GM12872 (cell line): ENCODE measurements around the gene KCTD11.

Source experiments
- CTCF ChIP-seq: IDR thresholded peaks from 3 replicates; pipeline ENCODE4 v1.5.1; 2011; ENCODE audit warnings: low read depth, mild to moderate bottlenecking, low read length, moderate library complexity; ENCODE audit not compliant: insufficient read depth

Gene KCTD11

GRCh38 chr17:7330638-7331015, 21.3 kb upstream of the KCTD11 start:
- no peak for TF ChIP-seq CTCF

- no peak for TF ChIP-seq CTCF
These were observed 19.9 kb upstream of the KCTD11 start for GRCh38 chr17:7332111-7332510.

- TF ChIP-seq CTCF = no peak
These were observed 16.9 kb upstream of the KCTD11 start for GRCh38 chr17:7334938-7335538.

GRCh38 chr17:7336240-7337175, 15.5 kb upstream of the KCTD11 start, which contains the start of gene ACAP1:
ACAP1 (plus strand) TSS chr17:7336529; CDS start chr17:7336735, 206 bp downstream.
- TF ChIP-seq CTCF = no peak

- TF ChIP-seq CTCF = no peak
These were observed 11.8 kb upstream of the KCTD11 start for GRCh38 chr17:7340179-7340578.

GRCh38 chr17:7341842-7342241, 10.1 kb upstream of the KCTD11 start:
- no peak for TF ChIP-seq CTCF

- no peak for TF ChIP-seq CTCF
These were observed 8.7 kb upstream of the KCTD11 start for GRCh38 chr17:7343250-7343649.
